ENCODE data around the gene BICRAL.

The BICRAL gene

DNA sequence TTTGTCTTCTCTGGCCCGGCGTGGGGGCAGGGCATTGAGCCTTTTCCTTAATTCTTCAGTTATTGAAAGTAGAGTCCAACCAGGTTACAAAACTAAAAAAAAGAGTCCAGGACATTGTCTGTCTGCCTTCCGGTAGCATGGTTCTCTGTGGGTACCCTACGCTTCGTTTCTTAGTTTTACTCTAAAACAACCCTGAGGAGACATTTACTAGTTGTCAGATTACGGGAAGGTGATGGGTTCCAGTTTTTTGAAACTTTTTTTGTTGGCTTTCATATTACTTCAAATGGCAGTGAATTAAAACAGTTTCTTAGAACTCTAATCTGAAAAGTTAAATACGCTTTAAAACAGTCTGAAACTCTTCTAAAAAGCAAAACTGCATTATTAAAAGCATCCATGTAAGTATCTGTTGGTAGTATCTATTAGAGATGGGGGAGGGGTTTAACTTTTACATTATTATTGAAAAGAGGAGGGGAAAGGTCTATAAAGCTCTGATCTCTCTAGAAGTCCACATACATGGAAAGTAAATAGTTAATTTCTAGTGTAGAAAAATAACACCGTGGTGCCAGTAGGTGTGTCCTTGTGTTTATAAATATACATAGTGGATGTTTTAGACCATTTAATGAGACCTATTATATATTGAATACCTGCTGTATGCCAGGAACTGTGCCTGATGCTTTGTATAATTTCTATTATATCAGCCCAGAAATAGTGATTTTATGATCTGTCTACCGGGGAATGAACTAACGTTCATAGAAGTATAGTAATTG lies 2.2 kb downstream of the BICRAL start:
- Histone ChIP-seq H3K9ac (ENCODE audit: low read depth, low read length, poor library complexity) (peak overlapping the region; percentile 99), H2BK15ac (ENCODE audit: low read length) (peak overlapping the region; percentile 97), H4K8ac (ENCODE audit: low read depth, low read length) (no peak overlapping the region), H3K14ac (ENCODE audit: low read length) (no peak overlapping the region), H3K36me3 (replicated peaks in 1 of 2; ENCODE audit: control insufficient read depth in 2 of 2, insufficient read depth in 2 of 2, low read length in 2 of 2) (peaks cover 0 to 21% of the 10 kb centered on the region in 2 donors), H3K23ac (ENCODE audit: low read depth, low read length, poor library complexity) (peak overlapping the region; percentile 99), H2BK12ac (ENCODE audit: low read length) (no peak overlapping the region), H3K4me2 (ENCODE audit: insufficient read depth, low read length, poor library complexity, severe bottlenecking) (peak overlapping the region; percentile 62), H3K9me3 (replicated peaks in 1 of 2; ENCODE audit: control insufficient read depth in 2 of 2, insufficient read depth in 1 of 2, low read depth in 1 of 2, low read length in 2 of 2) (peaks cover 0 to 4% of the 10 kb centered on the region in 2 donors), H3K27me3 (ENCODE audit: control insufficient read depth in 3 of 3, insufficient read depth in 3 of 3, low read depth in 1 of 3, low read length in 3 of 3) (no peaks in the 10 kb centered on the region), H3K79me1 (ENCODE audit: low read depth, low read length) (peaks cover 4% of the 10 kb centered on the region), H3K4ac (ENCODE audit: low read length) (peak overlapping the region; percentile 99), H3K4me3 (ENCODE audit: low read length in 2 of 2) (peak overlapping the region; percentile 91 to 97), H2AK5ac (ENCODE audit: low read depth, low read length) (peak overlapping the region; percentile 99), H2AFZ (ENCODE audit: low read length) (peak overlapping the region; percentile 69), H3K4me1 (ENCODE audit: control insufficient read depth in 2 of 2, insufficient read depth in 1 of 2, low read depth in 1 of 2, low read length in 2 of 2) (peaks cover 2 to 8% of the 10 kb centered on the region in 2 donors), H3K27ac (replicated peaks; ENCODE audit: low read length) (peak overlapping the region; percentile 97), H3K18ac (ENCODE audit: low read length) (peak overlapping the region; percentile 100), H2BK5ac (ENCODE audit: low read length) (peak overlapping the region; percentile 99), H2BK120ac (ENCODE audit: low read depth, low read length) (no peak overlapping the region), H4K91ac (ENCODE audit: low read depth, low read length, poor library complexity) (no peak overlapping the region)
- no peak for DNase-seq (ENCODE audit: low spot score)
- WGBS, 2 donors (ENCODE audit: extremely low coverage in 2 of 2, insufficient read length in 2 of 2, insufficient replicate concordance in 1 of 2), result no CpG with 5 or more reads among the region's 10 CpGs

GRCh38 chr6:42784717-42785498 lies 3.1 kb downstream of the BICRAL start:
- no peak overlapping the region for H2AFZ ChIP-seq (ENCODE audit: low read length)
- peak overlapping the region; percentile 51 for H3K4me2 ChIP-seq (ENCODE audit: insufficient read depth, low read length, poor library complexity, severe bottlenecking)
- no peaks in the 10 kb centered on the region for H3K27me3 ChIP-seq (ENCODE audit: control insufficient read depth in 3 of 3, insufficient read depth in 3 of 3, low read depth in 1 of 3, low read length in 3 of 3)
- peaks cover 4% of the 10 kb centered on the region for H3K79me1 ChIP-seq (ENCODE audit: low read depth, low read length)
- no peak overlapping the region for H2BK15ac ChIP-seq (ENCODE audit: low read length)
- no peak overlapping the region for H2AK5ac ChIP-seq (ENCODE audit: low read depth, low read length)
- DNase-seq (ENCODE audit: low spot score), result no peak
- H3K9ac ChIP-seq (ENCODE audit: low read depth, low read length, poor library complexity), result no peak overlapping the region
- H2BK5ac ChIP-seq (ENCODE audit: low read length), result no peak overlapping the region
- no peak overlapping the region for H3K14ac ChIP-seq (ENCODE audit: low read length)
- H3K27ac ChIP-seq (replicated peaks; ENCODE audit: low read length), result no peak overlapping the region
- no CpG with 5 or more reads among the region's 12 CpGs for WGBS, 2 donors (ENCODE audit: extremely low coverage in 2 of 2, insufficient read length in 2 of 2, insufficient replicate concordance in 1 of 2)
- no peak overlapping the region for H3K4ac ChIP-seq (ENCODE audit: low read length)
- no peak overlapping the region for H2BK120ac ChIP-seq (ENCODE audit: low read depth, low read length)
- H3K18ac ChIP-seq (ENCODE audit: low read length), result no peak overlapping the region
- no peak overlapping the region for H4K8ac ChIP-seq (ENCODE audit: low read depth, low read length)
- H2BK12ac ChIP-seq (ENCODE audit: low read length), result no peak overlapping the region
- H3K4me3 ChIP-seq (ENCODE audit: low read length in 2 of 2), result peak overlapping the region; percentile 44 to 91
- H3K23ac ChIP-seq (ENCODE audit: low read depth, low read length, poor library complexity), result peak overlapping the region; percentile 29
- H3K36me3 ChIP-seq (replicated peaks in 1 of 2; ENCODE audit: control insufficient read depth in 2 of 2, insufficient read depth in 2 of 2, low read length in 2 of 2), result peaks cover 0 to 21% of the 10 kb centered on the region in 2 donors
- H3K4me1 ChIP-seq (ENCODE audit: control insufficient read depth in 2 of 2, insufficient read depth in 1 of 2, low read depth in 1 of 2, low read length in 2 of 2), result peaks cover 2 to 9% of the 10 kb centered on the region in 2 donors
- no peak overlapping the region for H4K91ac ChIP-seq (ENCODE audit: low read depth, low read length, poor library complexity)
- H3K9me3 ChIP-seq (replicated peaks in 1 of 2; ENCODE audit: control insufficient read depth in 2 of 2, insufficient read depth in 1 of 2, low read depth in 1 of 2, low read length in 2 of 2), result peaks cover 0 to 4% of the 10 kb centered on the region in 2 donors

DNA sequence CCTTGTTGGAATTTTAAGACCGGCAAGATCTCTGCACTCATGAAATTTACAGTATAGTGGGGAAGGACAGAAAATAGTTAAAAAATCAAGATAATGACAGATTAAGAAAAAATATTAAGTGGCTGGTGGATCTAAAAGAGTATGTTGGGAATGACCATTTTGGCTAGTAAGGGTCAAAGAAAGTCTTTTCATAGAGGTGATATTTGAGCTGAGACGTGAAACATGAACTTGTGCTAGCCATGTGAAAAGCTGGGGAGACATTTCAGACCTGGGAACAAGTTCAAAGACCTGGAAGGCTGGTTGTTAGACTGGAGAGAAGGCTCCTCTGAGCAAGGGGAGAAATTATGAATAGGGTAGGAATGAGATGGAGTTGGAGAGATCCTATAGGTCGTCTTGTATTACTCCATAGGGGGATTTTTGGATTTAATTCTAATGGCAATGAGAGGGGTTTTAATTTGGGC lies 4.7 kb downstream of the BICRAL start:
- Histone ChIP-seq H3K18ac (ENCODE audit: low read length) (no peak overlapping the region), H3K9me3 (replicated peaks in 1 of 2; ENCODE audit: control insufficient read depth in 2 of 2, insufficient read depth in 1 of 2, low read depth in 1 of 2, low read length in 2 of 2) (peaks cover 0 to 4% of the 10 kb centered on the region in 2 donors), H2AFZ (ENCODE audit: low read length) (no peak overlapping the region), H3K4me1 (ENCODE audit: control insufficient read depth in 2 of 2, insufficient read depth in 1 of 2, low read depth in 1 of 2, low read length in 2 of 2) (peaks cover 2 to 13% of the 10 kb centered on the region in 2 donors), H3K4ac (ENCODE audit: low read length) (no peak overlapping the region), H4K91ac (ENCODE audit: low read depth, low read length, poor library complexity) (no peak overlapping the region), H2BK12ac (ENCODE audit: low read length) (no peak overlapping the region), H3K4me3 (ENCODE audit: low read length in 2 of 2) (no peak overlapping the region), H3K27me3 (ENCODE audit: control insufficient read depth in 3 of 3, insufficient read depth in 3 of 3, low read depth in 1 of 3, low read length in 3 of 3) (no peaks in the 10 kb centered on the region), H3K36me3 (replicated peaks in 1 of 2; ENCODE audit: control insufficient read depth in 2 of 2, insufficient read depth in 2 of 2, low read length in 2 of 2) (peaks cover 0 to 21% of the 10 kb centered on the region in 2 donors), H2BK120ac (ENCODE audit: low read depth, low read length) (no peak overlapping the region), H4K8ac (ENCODE audit: low read depth, low read length) (no peak overlapping the region), H3K14ac (ENCODE audit: low read length) (no peak overlapping the region), H3K27ac (replicated peaks; ENCODE audit: low read length) (no peak overlapping the region), H3K9ac (ENCODE audit: low read depth, low read length, poor library complexity) (no peak overlapping the region), H3K79me1 (ENCODE audit: low read depth, low read length) (peaks cover 4% of the 10 kb centered on the region), H2BK15ac (ENCODE audit: low read length) (no peak overlapping the region), H2AK5ac (ENCODE audit: low read depth, low read length) (no peak overlapping the region), H2BK5ac (ENCODE audit: low read length) (no peak overlapping the region), H3K23ac (ENCODE audit: low read depth, low read length, poor library complexity) (no peak overlapping the region), H3K4me2 (ENCODE audit: insufficient read depth, low read length, poor library complexity, severe bottlenecking) (peak overlapping the region; percentile 12)
- WGBS, 2 donors (ENCODE audit: extremely low coverage in 2 of 2, insufficient read length in 2 of 2, insufficient replicate concordance in 1 of 2), result no CpG with 5 or more reads among the region's 3 CpGs
- no peak for DNase-seq (ENCODE audit: low spot score)

DNA sequence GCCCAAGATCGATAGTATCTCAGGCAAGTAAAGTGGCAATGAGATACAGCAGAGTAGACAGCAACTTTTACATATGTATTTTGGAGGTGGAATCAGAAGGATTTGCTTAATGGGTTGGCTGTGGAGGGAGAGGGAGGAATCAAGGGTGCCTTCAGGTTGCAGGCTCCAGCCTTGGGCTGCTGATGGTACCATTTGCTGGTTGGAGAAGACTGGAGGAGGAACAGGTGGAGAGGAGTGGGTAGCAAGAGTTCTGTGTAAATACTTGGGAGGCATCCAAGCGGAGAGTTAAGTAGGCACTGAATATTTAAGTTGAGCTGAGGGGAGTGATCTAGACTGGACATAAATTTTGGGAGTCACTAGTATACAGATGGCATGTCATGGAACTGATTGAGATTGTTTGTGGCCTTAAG lies 5.2 kb downstream of the BICRAL start:
- no CpG with 5 or more reads among the region's 2 CpGs for WGBS, 2 donors (ENCODE audit: extremely low coverage in 2 of 2, insufficient read length in 2 of 2, insufficient replicate concordance in 1 of 2)
- no peak overlapping the region for H4K91ac ChIP-seq (ENCODE audit: low read depth, low read length, poor library complexity)
- DNase-seq (ENCODE audit: low spot score), result no peak
- H4K8ac ChIP-seq (ENCODE audit: low read depth, low read length), result no peak overlapping the region
- H3K4me3 ChIP-seq (ENCODE audit: low read length in 2 of 2), result no peak overlapping the region
- no peaks in the 10 kb centered on the region for H3K27me3 ChIP-seq (ENCODE audit: control insufficient read depth in 3 of 3, insufficient read depth in 3 of 3, low read depth in 1 of 3, low read length in 3 of 3)
- no peak overlapping the region for H2BK5ac ChIP-seq (ENCODE audit: low read length)
- no peak overlapping the region for H3K4ac ChIP-seq (ENCODE audit: low read length)
- peaks cover 0 to 21% of the 10 kb centered on the region in 2 donors for H3K36me3 ChIP-seq (replicated peaks in 1 of 2; ENCODE audit: control insufficient read depth in 2 of 2, insufficient read depth in 2 of 2, low read length in 2 of 2)
- H3K4me2 ChIP-seq (ENCODE audit: insufficient read depth, low read length, poor library complexity, severe bottlenecking), result peak overlapping the region; percentile 12
- H3K4me1 ChIP-seq (ENCODE audit: control insufficient read depth in 2 of 2, insufficient read depth in 1 of 2, low read depth in 1 of 2, low read length in 2 of 2), result peaks cover 2 to 13% of the 10 kb centered on the region in 2 donors
- no peak overlapping the region for H2AK5ac ChIP-seq (ENCODE audit: low read depth, low read length)
- H3K27ac ChIP-seq (replicated peaks; ENCODE audit: low read length), result no peak overlapping the region
- H3K79me1 ChIP-seq (ENCODE audit: low read depth, low read length), result peaks cover 4% of the 10 kb centered on the region
- H3K18ac ChIP-seq (ENCODE audit: low read length), result no peak overlapping the region
- no peak overlapping the region for H3K14ac ChIP-seq (ENCODE audit: low read length)
- H3K9ac ChIP-seq (ENCODE audit: low read depth, low read length, poor library complexity), result no peak overlapping the region
- no peak overlapping the region for H3K23ac ChIP-seq (ENCODE audit: low read depth, low read length, poor library complexity)
- H3K9me3 ChIP-seq (replicated peaks in 1 of 2; ENCODE audit: control insufficient read depth in 2 of 2, insufficient read depth in 1 of 2, low read depth in 1 of 2, low read length in 2 of 2), result peaks cover 0 to 4% of the 10 kb centered on the region in 2 donors
- H2BK12ac ChIP-seq (ENCODE audit: low read length), result no peak overlapping the region
- no peak overlapping the region for H2AFZ ChIP-seq (ENCODE audit: low read length)
- H2BK120ac ChIP-seq (ENCODE audit: low read depth, low read length), result no peak overlapping the region
- no peak overlapping the region for H2BK15ac ChIP-seq (ENCODE audit: low read length)

Measured in neuronal stem cell (in vitro differentiated cells).